22Rv1 (cell line): ENCODE data around the gene RGS18.

Experiments
- ZFX ChIP-seq: fragments of 450-650 bp; IDR thresholded peaks from 2 replicates; pipeline ENCODE4 v1.6.1; 2017; ENCODE audit warnings: antibody characterized with exemption, borderline replicate concordance
- TF ChIP-seq, protein P1 (sequence below): fragments of 450-650 bp; IDR thresholded peaks from 2 replicates; pipeline ENCODE4 v1.5.1; 2017; ENCODE audit warnings: mild to moderate bottlenecking

DNA sequence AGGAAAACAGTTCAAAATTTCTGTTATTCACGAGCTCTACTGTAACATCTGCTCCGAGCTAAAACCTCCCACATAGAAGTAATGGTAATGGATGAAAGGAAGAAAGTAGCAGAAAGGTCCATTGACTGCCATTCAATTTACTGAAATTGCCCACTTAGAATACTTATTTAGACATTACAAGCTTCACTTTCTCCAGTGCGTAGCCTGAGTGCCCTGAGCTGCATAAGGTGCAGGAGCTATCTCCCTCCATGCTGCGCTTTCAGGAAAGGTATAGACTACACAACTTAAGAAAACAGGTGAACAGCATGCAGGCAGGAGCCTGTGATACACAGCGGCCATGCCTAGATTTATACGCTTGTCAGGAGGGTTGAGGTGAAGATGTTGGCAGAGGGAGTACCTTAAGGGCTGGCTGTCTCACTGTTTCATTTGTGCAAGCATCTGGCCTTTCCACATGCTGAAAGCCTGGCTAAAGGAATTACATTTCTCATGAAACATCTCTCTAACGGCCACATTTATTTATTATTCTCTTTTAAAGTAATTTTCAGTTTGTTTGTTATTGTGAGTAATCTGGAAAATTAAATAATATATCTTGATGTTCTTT is 74.7 kb downstream of the RGS18 start:
- TF ChIP-seq, protein P1, sequence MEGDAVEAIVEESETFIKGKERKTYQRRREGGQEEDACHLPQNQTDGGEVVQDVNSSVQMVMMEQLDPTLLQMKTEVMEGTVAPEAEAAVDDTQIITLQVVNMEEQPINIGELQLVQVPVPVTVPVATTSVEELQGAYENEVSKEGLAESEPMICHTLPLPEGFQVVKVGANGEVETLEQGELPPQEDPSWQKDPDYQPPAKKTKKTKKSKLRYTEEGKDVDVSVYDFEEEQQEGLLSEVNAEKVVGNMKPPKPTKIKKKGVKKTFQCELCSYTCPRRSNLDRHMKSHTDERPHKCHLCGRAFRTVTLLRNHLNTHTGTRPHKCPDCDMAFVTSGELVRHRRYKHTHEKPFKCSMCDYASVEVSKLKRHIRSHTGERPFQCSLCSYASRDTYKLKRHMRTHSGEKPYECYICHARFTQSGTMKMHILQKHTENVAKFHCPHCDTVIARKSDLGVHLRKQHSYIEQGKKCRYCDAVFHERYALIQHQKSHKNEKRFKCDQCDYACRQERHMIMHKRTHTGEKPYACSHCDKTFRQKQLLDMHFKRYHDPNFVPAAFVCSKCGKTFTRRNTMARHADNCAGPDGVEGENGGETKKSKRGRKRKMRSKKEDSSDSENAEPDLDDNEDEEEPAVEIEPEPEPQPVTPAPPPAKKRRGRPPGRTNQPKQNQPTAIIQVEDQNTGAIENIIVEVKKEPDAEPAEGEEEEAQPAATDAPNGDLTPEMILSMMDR = no peak
- no peak for TF ChIP-seq ZFX
